Lower leg skin (tissue), 3 donors: ENCODE data around the gene NCOA4.

Experiments used
- CTCF ChIP-seq, 3 donors: fragments of 450-650 bp; IDR thresholded peaks; one replicate each; pipeline ENCODE4 v1.5.1; 2016; ENCODE audit warnings: antibody characterized with exemption in 3 of 3, mild to moderate bottlenecking in 3 of 3, moderate library complexity in 2 of 3
- POLR2A ChIP-seq, 2 donors: fragments of 450-650 bp; IDR thresholded peaks; one replicate each; pipeline ENCODE4 v1.6.1; 2016 to 2017; ENCODE audit warnings: antibody characterized with exemption in 2 of 2, mild to moderate bottlenecking in 1 of 2, moderate library complexity in 1 of 2

GRCh38 chr10:46018453-46019176, 11.8 kb downstream of the NCOA4 start:
- no peak for TF ChIP-seq CTCF (IDR thresholded peaks at IDR 0.05)
- no peak for TF ChIP-seq POLR2A (IDR thresholded peaks at IDR 0.05)
